ENCODE measurements around the gene XYLT1. TPM values are rescaled to one million over a fixed set of nuclear protein-coding genes. Genes with fewer than 3 reads are reported as not detected.

XYLT1 gene
- total and polyA plus RNA-seq, 2 of the 8 experiments (the other 6 are each of a cell fraction or from before 2014, with no cell fraction given), result 6.6 to 25.4 TPM

DNA sequence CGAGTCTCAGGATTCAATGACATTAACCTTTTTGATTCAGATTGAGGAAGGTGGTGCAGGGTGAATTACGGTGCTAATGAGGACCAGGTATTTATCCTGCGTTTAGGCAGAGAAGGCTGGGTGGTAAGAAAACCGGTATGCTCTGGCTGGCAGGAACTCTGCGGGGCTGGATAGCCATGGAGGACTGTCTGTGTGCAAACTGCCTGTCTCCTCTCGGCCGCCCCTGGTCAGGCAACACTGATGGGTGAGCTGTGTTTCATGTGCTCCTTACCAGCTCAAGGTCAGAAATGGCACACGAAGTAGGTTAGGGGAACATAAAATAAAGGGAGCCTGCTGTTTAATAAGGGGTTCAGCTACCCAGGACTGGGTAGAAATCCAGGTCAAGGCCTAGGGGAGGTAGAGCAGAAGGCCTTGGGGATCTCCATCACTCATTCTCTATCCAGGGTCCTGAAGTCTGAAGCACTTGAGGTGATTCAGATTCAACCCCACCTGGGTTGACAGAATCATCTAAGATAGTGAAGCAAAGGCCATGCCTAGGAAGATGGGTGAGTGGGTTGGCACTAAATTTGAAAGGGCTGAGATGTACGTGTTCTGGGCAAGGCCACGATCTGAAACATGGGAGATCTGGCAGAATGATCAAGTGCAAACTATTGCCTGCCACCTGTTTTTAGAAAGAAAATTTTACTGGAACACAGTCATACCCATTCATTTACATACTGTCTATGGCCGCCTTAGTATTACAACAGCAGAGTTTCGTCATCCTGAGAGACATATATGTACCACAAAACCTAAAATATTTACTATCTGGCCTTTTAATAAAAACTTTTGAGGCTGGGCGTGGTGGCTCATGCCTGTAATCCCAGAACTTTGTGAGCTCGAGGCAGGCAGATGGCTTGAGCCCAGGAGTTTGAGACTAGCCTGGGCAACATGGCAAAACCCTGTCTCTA, 292.5 kb downstream of the XYLT1 start:
- DNase-seq (ENCODE audit: low read depth in 1 of 2, low spot score in 2 of 2) (no peak), FAIRE-seq (no peak)
- H3K4me1 ChIP-seq (replicated peaks in 1 of 4; ENCODE audit: control insufficient read depth in 3 of 4, insufficient read depth in 4 of 4, low read length in 3 of 4), result no peaks in the 10 kb centered on the region
- H3K4me2 ChIP-seq (ENCODE audit: insufficient read depth in 1 of 2, low read depth in 2 of 2, low read length in 2 of 2), result no peak overlapping the region
- no peak overlapping the region for H4K91ac ChIP-seq (replicated peaks; ENCODE audit: insufficient read length, low read length)
- WGBS, 2 experiments (ENCODE audit: extremely low coverage in 1 of 2, insufficient coverage in 1 of 2, insufficient read length in 1 of 2, insufficient replicate concordance in 2 of 2, low coverage in 1 of 2, low lambda C conversion rate in 2 of 2, missing lambda C conversion rate in 1 of 2), result 86% methylated on average over 14 of the region's 14 CpGs; no CpG with 5 or more reads in 1 of the 2 experiments
- H3K79me1 ChIP-seq (ENCODE audit: low read depth, low read length), result no peaks in the 10 kb centered on the region
- H3K14ac ChIP-seq (ENCODE audit: insufficient read length), result no peak overlapping the region
- H2AK5ac ChIP-seq (ENCODE audit: low read depth, low read length), result no peak overlapping the region
- peaks cover 0 to 2% of the 10 kb centered on the region in 2 experiments for H4K20me1 ChIP-seq (replicated peaks in 1 of 2; ENCODE audit: control insufficient read depth in 1 of 2, insufficient read depth in 2 of 2, low read length in 2 of 2)
- no peaks in the 10 kb centered on the region for H3K9me3 ChIP-seq (ENCODE audit: insufficient read depth in 2 of 2, low read depth in 1 of 2, low read length in 1 of 2)
- no peak overlapping the region for H2BK15ac ChIP-seq (ENCODE audit: low read length)
- H3K23me2 ChIP-seq (ENCODE audit: low read depth, low read length), result no peaks in the 10 kb centered on the region
- no peak overlapping the region for H3K9ac ChIP-seq (replicated peaks in 1 of 4; ENCODE audit: extremely low read depth in 1 of 4, low read depth in 3 of 4, low read length in 3 of 4)
- ChIA-PET CTCF (ENCODE audit: partially characterized antibody) (interaction anchor here (0.6 to 1.5 kb wide), 7 partner anchors 21 to 400 kb away, joined by 3 read pairs; no protein-coding TSS in a partner anchor), POLR2A (ENCODE audit: partially characterized antibody) (no interaction called here)
- H2BK5ac ChIP-seq (ENCODE audit: low read depth, low read length), result no peak overlapping the region
- H3K56ac ChIP-seq (replicated peaks; ENCODE audit: insufficient read length, low read depth, low read length), result no peak overlapping the region
- no peak overlapping the region for H3K4ac ChIP-seq (replicated peaks; ENCODE audit: insufficient read length, low read depth, low read length)
- no peak overlapping the region for H4K5ac ChIP-seq (ENCODE audit: insufficient read length, low read depth, low read length)
- H3K4me3 ChIP-seq (ENCODE audit: extremely low read depth in 1 of 4, insufficient read depth in 2 of 4, low read depth in 3 of 4, low read length in 4 of 4), result no peak overlapping the region
- no peak overlapping the region for H4K8ac ChIP-seq (ENCODE audit: extremely low read depth, insufficient read depth, low read length)
- no peak overlapping the region for H2BK12ac ChIP-seq (ENCODE audit: low read depth, low read length)
- no peak overlapping the region for H3K18ac ChIP-seq (ENCODE audit: extremely low read depth, low read length)
- H3K79me2 ChIP-seq (ENCODE audit: control insufficient read depth in 1 of 2, insufficient read depth in 2 of 2, low read length in 2 of 2), result no peaks in the 10 kb centered on the region
- H3K36me3 ChIP-seq (ENCODE audit: control insufficient read depth in 2 of 4, insufficient read depth in 4 of 4, low read length in 3 of 4), result no peaks in the 10 kb centered on the region
- no peak overlapping the region for H3K23ac ChIP-seq (ENCODE audit: insufficient read length)
- no peak overlapping the region for H3K27ac ChIP-seq (ENCODE audit: low read depth, low read length)
- H2AFZ ChIP-seq (ENCODE audit: low read length), result no peak overlapping the region
- H2BK120ac ChIP-seq (replicated peaks; ENCODE audit: low read depth, low read length), result no peak overlapping the region
- no peak overlapping the region for H2BK20ac ChIP-seq (ENCODE audit: low read length)
- no peaks in the 10 kb centered on the region for H3K27me3 ChIP-seq (replicated peaks in 1 of 4; ENCODE audit: control insufficient read depth in 3 of 4, extremely low read depth in 1 of 4, insufficient read depth in 3 of 4, low read length in 3 of 4)
- TF ChIP-seq ASH2L (IDR thresholded peaks at IDR 0.05; ENCODE audit: low read length), result no peak
- TF ChIP-seq, protein P1, sequence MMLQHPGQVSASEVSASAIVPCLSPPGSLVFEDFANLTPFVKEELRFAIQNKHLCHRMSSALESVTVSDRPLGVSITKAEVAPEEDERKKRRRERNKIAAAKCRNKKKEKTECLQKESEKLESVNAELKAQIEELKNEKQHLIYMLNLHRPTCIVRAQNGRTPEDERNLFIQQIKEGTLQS (IDR thresholded peaks at IDR 0.05; ENCODE audit: insufficient read depth, low read depth, low read length), result no peak
- no peak for TF ChIP-seq SIX5 (IDR thresholded peaks at IDR 0.05; ENCODE audit: low read depth, low read length)
- TF ChIP-seq, protein P2, sequence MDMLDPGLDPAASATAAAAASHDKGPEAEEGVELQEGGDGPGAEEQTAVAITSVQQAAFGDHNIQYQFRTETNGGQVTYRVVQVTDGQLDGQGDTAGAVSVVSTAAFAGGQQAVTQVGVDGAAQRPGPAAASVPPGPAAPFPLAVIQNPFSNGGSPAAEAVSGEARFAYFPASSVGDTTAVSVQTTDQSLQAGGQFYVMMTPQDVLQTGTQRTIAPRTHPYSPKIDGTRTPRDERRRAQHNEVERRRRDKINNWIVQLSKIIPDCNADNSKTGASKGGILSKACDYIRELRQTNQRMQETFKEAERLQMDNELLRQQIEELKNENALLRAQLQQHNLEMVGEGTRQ (IDR thresholded peaks at IDR 0.05; ENCODE audit: low read length), result no peak
- no peak for TF ChIP-seq HDAC2 (IDR thresholded peaks at IDR 0.05; ENCODE audit: borderline replicate concordance in 1 of 2, low read depth in 2 of 2, low read length in 2 of 2)
- TF ChIP-seq TBP (IDR thresholded peaks at IDR 0.05; ENCODE audit: low read depth, low read length), result no peak
- no peak for TF ChIP-seq SP2 (IDR thresholded peaks at IDR 0.05; ENCODE audit: low read length)
- TF ChIP-seq, protein P3, sequence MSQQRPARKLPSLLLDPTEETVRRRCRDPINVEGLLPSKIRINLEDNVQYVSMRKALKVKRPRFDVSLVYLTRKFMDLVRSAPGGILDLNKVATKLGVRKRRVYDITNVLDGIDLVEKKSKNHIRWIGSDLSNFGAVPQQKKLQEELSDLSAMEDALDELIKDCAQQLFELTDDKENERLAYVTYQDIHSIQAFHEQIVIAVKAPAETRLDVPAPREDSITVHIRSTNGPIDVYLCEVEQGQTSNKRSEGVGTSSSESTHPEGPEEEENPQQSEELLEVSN (IDR thresholded peaks at IDR 0.05), result no peak
- no peak for TF ChIP-seq CREB1 (IDR thresholded peaks at IDR 0.05)
- no peak for TF ChIP-seq SP4 (IDR thresholded peaks at IDR 0.05; ENCODE audit: low read length)

All from H1 (cell line).